GM11168 (cell line): ENCODE results near the gene CERS4.

ENCODE experiments used
- in situ Hi-C: fragments of 300-500 bp; cut with MboI; formaldehyde crosslinking; loops from one replicate; pipeline ENCODE4 v1.12.0; 2022; ENCODE audit warnings: low sequenced_read_pairs; ENCODE audit not compliant: unreplicated experiment

CERS4 gene

DNA sequence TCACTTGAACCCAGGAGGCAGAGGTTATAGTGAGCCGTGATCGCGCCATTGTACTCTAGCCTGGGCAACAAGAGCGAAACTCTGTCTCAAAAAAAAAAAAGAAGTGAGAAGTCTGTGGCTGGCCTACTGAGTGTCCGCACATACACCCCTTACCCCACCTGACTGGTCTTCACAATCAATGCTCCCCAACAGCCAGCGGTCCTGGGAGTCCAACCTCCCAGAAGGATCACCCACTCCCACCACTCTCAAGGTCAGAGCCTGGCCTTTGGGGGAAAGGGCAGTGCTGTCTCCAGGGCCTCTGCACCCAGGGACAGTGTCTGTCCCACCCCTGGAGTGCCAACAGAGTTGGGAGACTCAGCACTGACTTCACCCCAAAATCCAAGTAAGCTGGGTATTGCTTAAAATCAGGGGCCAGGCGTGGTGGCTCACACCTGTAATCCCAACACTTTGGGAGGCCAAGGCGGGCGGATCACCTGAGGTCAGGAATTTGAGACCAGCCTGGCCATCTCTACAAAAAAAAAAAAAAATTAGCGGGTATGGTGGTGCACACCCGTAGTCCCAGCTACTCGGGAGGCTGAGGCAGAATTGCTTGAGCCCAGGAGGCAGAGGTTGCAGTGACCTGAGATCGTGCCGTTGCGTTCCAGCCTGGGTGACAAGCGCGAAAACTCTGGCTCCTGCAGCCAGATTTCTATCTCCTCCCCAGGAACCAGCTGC, 101.3 kb downstream of the CERS4 start:
- in situ Hi-C loops = no loop called here

DNA sequence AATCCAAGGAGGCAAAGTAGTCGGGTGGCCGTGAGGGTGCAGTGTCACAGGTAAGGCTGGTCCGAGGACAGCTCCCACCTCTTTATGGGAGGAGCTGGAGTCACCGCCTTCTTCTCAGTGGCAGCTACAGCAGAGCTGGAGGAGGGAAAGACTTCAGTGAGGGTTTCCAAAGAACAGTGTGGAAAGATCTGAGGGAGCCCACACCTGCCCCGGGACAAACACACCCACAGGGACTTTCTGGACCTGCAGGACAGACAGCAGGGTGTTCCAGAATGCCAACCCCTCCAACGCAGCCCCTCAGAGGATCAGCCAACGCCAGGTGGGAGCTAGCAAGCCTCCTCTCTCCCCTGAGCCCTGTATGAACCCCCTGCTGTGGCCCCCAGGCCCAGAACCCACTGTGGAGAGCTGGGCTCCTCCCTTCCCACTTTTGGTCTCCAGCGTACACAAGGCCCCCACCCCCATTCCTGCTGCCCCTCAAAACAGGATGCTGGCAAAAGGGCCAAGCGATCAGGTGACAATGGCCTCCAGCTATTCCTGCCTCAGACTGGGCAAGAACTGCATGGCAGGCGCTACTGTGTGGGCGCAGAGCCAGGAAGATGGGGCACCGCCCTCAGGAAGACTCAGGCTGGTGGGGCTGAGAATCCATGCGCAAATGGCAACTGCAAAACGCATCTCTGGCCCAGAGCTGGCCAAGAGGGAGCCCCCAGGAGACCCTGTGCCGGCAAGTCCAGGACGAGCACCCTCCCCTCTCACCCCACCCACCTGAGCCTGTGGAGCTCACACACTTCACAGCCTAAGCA, 102.5 kb downstream of the CERS4 start:
- in situ Hi-C loops = no loop called here
